Stomach (tissue), 4 donors: ENCODE measurements around the gene SLC35E3.

Experiments used
- POLR2A ChIP-seq, 4 donors: fragments of 450-650 bp; IDR thresholded peaks; one replicate each; pipeline ENCODE4 v1.6.1; 2016; ENCODE audit warnings: antibody characterized with exemption in 4 of 4, control low read depth in 2 of 4, mild to moderate bottlenecking in 1 of 4, moderate library complexity in 1 of 4
- TF ChIP-seq, protein P1 (sequence below), 7 experiments: fragments of 450-650 bp in 4 of 7; fragments of 200-600 bp in 3 of 7; sonication (generic) in 3 of 7; IDR thresholded peaks; one replicate each; pipeline ENCODE4 v1.5.1; 2016 to 2019; ENCODE audit warnings: antibody characterized with exemption in 7 of 7, control low read depth in 2 of 7, mild to moderate bottlenecking in 1 of 7

DNA sequence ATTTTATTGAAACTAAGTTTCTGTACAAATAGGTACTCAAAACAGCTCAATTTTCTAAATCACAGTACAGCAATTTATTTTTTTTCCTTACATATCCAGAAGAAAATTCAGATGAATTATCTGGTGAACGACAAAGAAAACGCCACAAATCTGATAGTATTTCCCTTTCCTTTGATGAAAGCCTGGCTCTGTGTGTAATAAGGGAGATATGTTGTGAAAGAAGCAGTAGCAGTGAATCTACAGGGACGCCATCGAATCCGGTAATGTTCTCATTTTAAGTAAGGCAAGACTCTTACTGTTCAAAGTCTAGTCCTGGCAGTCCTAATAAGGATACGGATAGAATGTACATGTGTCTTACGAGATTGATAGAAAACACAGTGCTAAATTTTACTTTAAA is 82.7 kb downstream of the SLC35E3 start:
- TF ChIP-seq, protein P1, sequence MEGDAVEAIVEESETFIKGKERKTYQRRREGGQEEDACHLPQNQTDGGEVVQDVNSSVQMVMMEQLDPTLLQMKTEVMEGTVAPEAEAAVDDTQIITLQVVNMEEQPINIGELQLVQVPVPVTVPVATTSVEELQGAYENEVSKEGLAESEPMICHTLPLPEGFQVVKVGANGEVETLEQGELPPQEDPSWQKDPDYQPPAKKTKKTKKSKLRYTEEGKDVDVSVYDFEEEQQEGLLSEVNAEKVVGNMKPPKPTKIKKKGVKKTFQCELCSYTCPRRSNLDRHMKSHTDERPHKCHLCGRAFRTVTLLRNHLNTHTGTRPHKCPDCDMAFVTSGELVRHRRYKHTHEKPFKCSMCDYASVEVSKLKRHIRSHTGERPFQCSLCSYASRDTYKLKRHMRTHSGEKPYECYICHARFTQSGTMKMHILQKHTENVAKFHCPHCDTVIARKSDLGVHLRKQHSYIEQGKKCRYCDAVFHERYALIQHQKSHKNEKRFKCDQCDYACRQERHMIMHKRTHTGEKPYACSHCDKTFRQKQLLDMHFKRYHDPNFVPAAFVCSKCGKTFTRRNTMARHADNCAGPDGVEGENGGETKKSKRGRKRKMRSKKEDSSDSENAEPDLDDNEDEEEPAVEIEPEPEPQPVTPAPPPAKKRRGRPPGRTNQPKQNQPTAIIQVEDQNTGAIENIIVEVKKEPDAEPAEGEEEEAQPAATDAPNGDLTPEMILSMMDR (IDR thresholded peaks at IDR 0.05), result no peak
- TF ChIP-seq POLR2A (IDR thresholded peaks at IDR 0.05), result no peak
